Measurements from ENCODE around the gene ATF4. TPM values are rescaled to one million over a fixed set of nuclear protein-coding genes. Genes with fewer than 3 reads are reported as not detected.

Gene ATF4
- total RNA-seq, 1 experiment from 2014 or later, result 177 TPM

GRCh38 chr22:39546889-39547586 is 26.7 kb downstream of the ATF4 start:
- Histone ChIP-seq H3K4me1 (ENCODE audit: control insufficient read depth, insufficient read depth, low read length) (no peaks in the 10 kb centered on the region), H3K36me3 (ENCODE audit: control insufficient read depth, insufficient read depth, low read length) (no peaks in the 10 kb centered on the region), H3K9me3 (ENCODE audit: control insufficient read depth, insufficient read depth, low read depth, low read length) (no peaks in the 10 kb centered on the region), H3K27me3 (ENCODE audit: control insufficient read depth, insufficient read depth, low read length) (peaks cover 5% of the 10 kb centered on the region; the same call in 1 of the 2 replicates), H3K27ac (ENCODE audit: low read length) (no peak overlapping the region), H3K4me3 (ENCODE audit: low read depth in 2 of 2, low read length in 2 of 2) (no peak overlapping the region)
- BruUV-seq (replicated peaks), result no TSS peak
- TF ChIP-seq SIN3A (IDR thresholded peaks at IDR 0.05; ENCODE audit: borderline replicate concordance, insufficient read depth, low read depth, low read length), result no peak
- TF ChIP-seq POLR2AphosphoS5 (IDR thresholded peaks at IDR 0.05; ENCODE audit: low read depth, low read length), result no peak
- 0 out of 4 replicates have a peak, but pooled peaks have one; percentile 13 to 18 for TF ChIP-seq REST (IDR thresholded peaks at IDR 0.05; ENCODE audit: insufficient read depth in 1 of 2, low read depth in 2 of 2, low read length in 1 of 2)
- TF ChIP-seq TCF7L2 (IDR thresholded peaks at IDR 0.05; ENCODE audit: low read depth, low read length), result no peak
- TF ChIP-seq CTCF (IDR thresholded peaks at IDR 0.05), result no peak
- ChIA-PET CTCF (no interaction called here), POLR2A (no interaction called here)
- DNase-seq (ENCODE audit: low read depth, low spot score) (no peak), ATAC-seq (no peak)
- in situ Hi-C loops (cut with HindIII; ENCODE audit: low pct_unique_long_range_greater_than_20kb, low sequenced_read_pairs), result no loop called here
- intact Hi-C loops (cut with micrococcal nuclease; ENCODE audit: unreplicated experiment), result no loop called here

GRCh38 chr22:39547587-39547947 is 27.2 kb downstream of the ATF4 start:
- no peak for DNase-seq (ENCODE audit: low read depth, low spot score)
- H3K36me3 ChIP-seq (ENCODE audit: control insufficient read depth, insufficient read depth, low read length), result no peaks in the 10 kb centered on the region
- TF ChIP-seq REST (IDR thresholded peaks at IDR 0.05; ENCODE audit: insufficient read depth in 1 of 2, low read depth in 2 of 2, low read length in 1 of 2) (no peak), SIN3A (IDR thresholded peaks at IDR 0.05; ENCODE audit: borderline replicate concordance, insufficient read depth, low read depth, low read length) (no peak), POLR2AphosphoS5 (IDR thresholded peaks at IDR 0.05; ENCODE audit: low read depth, low read length) (no peak), TCF7L2 (IDR thresholded peaks at IDR 0.05; ENCODE audit: low read depth, low read length) (no peak)
- H3K27ac ChIP-seq (ENCODE audit: low read length), result no peak overlapping the region
- no peaks in the 10 kb centered on the region for H3K9me3 ChIP-seq (ENCODE audit: control insufficient read depth, insufficient read depth, low read depth, low read length)
- H3K4me1 ChIP-seq (ENCODE audit: control insufficient read depth, insufficient read depth, low read length), result no peaks in the 10 kb centered on the region
- POLR2A ChIA-PET, result no interaction called here
- no TSS peak for BruUV-seq (replicated peaks)
- peaks cover 5% of the 10 kb centered on the region; the same call in 1 of the 2 replicates for H3K27me3 ChIP-seq (ENCODE audit: control insufficient read depth, insufficient read depth, low read length)
- H3K4me3 ChIP-seq (ENCODE audit: low read depth in 2 of 2, low read length in 2 of 2), result no peak overlapping the region
- intact Hi-C loops (cut with micrococcal nuclease; ENCODE audit: unreplicated experiment), result no loop called here
- in situ Hi-C loops (cut with HindIII; ENCODE audit: low pct_unique_long_range_greater_than_20kb, low sequenced_read_pairs), result no loop called here
- CTCF ChIA-PET, result no interaction called here
- no peak for ATAC-seq

Measured in Panc1 (cell line).